Stimulated activated CD8-positive, alpha-beta memory T cell treated with anti-CD3 and anti-CD28 coated beads, Interleukin-4, amount 100 ng/mL, for 4 hours (primary cell): ENCODE results near the gene CASS4.

Experiments used
- DNase-seq, 2 donors: peaks; one replicate each; pipeline ENCODE4 v3.0.0-alpha.2; 2020; ENCODE audit warnings: low read depth in 2 of 2, low spot score in 1 of 2

Gene CASS4

GRCh38 chr20:56443654-56444540, 31.8 kb downstream of the CASS4 start:
- no peak for DNase-seq

- DNase-seq = no peak
Measured at GRCh38 chr20:56445130-56445529, 33.1 kb downstream of the CASS4 start.

DNA sequence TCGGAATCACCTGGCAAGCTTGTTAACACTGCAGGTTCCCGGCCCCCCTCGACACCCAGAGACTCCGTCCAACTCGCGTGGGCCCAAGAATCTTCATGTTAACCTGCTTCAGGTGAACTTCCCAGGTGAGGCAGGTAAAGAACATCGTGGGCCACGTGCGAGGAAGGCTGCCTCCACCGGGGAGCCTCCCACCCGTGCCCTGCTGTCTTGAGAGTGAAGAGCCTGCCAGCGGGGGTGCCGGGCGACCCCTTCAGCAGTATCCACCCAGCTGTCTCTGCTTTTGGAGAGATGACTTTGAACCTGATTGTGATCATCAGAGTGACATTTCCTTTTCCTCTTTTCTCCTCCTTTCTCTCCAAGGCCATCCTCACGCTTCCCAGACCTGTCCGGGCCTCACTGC, 33.5 kb downstream of the CASS4 start:
- no peak for DNase-seq

DNA sequence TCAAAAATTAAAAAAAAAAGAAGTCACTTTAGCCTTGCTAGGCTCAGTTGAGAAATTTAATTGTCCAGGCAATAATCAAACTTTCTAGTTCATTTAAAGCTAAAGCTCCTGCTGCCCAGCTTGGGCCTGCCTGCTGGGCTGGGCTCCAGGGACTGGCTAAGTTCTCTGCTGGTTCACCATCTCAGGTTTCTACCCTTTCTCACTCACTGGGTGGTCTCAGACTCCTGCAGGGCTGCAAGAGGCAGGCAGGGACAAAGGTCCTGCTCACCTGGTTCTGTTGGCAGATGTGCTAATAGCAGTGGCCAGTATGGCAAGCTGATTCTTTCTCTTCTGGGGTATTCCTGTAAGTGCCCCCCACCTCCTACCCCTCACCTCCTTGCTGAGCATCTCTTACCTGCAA, 35.2 kb downstream of the CASS4 start:
- no peak for DNase-seq

GRCh38 chr20:56449459-56449858, 37.4 kb downstream of the CASS4 start:
- DNase-seq = no peak

- no peak for DNase-seq
Measured at GRCh38 chr20:56451056-56451765, 39.2 kb downstream of the CASS4 start.

GRCh38 chr20:56453352-56453751, 41.3 kb downstream of the CASS4 start:
- DNase-seq = no peak

DNA sequence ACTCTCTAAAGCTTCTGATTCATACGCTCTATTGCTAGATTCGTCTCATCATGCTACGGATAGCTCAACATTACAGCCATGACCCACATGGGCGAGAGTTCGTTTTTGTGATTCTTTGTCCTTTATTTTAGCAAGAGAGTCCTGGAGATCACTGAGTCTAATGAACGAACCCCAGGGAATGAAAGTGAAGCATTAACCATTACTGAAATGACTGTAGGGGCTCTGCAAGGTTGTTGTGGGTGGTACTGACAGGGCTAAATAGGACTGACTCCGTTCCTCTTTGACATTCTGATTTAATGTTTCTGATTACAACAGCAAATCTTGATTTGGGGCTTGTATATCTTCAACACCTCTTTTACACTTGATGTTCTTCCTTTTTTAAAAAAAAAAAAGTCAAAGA, 42.7 kb downstream of the CASS4 start:
- DNase-seq = no peak

- no peak for DNase-seq
Measured at GRCh38 chr20:56458206-56458821, 46.3 kb downstream of the CASS4 start.

GRCh38 chr20:56460459-56460858, 48.4 kb downstream of the CASS4 start:
- DNase-seq = no peak

DNA sequence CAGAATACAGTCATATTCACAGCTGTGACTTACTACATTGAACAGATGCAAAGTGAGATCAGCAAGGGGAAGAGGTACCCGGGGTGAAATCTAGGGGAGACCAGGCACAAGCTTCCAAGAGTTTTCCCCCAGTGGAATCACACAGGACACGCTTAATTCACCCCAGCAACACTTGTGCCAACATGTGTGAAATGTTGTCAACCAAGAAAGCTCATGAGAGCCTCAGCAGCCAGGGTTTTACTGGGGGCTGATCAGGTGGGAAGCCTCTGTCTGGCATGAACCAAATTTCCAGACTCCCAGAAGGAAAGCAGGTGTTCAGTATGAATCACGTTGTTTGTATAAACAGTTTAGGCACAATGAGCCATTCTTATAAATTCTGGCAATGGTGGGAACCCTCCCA, 49.5 kb downstream of the CASS4 start:
- DNase-seq = no peak

GRCh38 chr20:56463428-56463827, 51.4 kb downstream of the CASS4 start:
- no peak for DNase-seq

GRCh38 chr20:56465997-56466396, 53.9 kb downstream of the CASS4 start:
- DNase-seq = no peak

- DNase-seq = no peak
Measured at GRCh38 chr20:56467968-56468315, 55.9 kb downstream of the CASS4 start.

GRCh38 chr20:56468316-56469076, 56.4 kb downstream of the CASS4 start, which contains the start of gene RTF2:
Gene RTF2 (plus strand): TSS chr20:56468627. CDS start chr20:56468698, 71 bp downstream.
- peak; percentile 94 for DNase-seq

DNA sequence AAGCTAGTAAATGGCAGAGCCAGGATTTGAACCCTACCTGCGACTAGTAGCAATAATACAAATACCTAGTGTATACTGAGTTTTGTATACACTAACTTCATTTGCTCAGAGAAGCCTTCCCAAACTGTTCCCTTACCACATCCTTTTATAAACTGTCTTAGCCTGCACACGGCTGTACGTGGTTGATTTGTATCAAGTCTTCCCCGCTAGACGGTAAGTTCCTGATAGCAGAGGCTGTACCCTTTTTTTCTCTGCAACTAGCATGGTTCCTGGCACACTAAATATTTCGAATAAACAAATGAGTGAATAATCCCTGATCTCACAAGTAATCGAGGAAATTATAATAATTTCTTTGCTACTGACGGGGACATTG, 57.0 kb downstream of the CASS4 start:
- DNase-seq = no peak

- DNase-seq = no peak
Measured at GRCh38 chr20:56483970-56484369, 71.9 kb downstream of the CASS4 start.

DNA sequence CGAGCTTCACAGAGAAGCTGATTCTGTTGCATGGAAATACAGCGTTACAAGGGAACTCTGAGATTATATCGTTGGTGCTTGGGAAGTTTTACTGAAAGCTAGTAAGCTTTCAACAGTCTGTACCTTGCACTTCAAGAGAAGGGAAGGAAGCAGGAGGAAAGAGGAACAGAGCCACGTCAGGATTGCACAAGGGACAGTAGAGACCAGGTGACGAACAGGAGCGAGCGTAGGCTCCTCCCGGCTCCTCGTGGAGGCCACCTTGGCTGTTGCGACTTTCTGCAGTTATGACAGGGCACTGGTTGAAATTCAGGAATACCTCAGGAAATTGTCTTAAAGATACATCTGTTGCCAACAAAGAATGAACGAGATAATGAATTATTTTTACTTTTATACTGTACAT, 75.2 kb downstream of the CASS4 start:
- DNase-seq = no peak

DNA sequence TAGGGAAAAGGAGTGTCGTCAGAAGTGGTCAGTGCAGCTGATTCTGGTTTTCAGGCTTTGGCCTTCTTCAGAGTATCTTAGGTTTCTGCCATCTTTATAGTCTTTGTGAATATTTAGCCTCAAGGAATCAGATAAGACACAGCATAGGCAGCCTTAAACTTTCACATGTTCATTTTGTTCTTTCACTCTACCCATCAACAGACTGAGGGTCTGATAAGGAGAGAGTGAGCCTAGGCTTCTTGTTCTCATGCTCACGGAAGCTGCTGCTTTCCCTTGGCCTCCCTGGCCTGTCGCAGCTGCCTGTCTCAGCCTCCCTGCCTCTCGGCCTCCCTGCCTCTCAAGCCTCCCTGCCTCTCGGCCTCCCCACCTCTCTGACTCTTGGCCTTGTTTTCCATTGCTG, 76.5 kb downstream of the CASS4 start:
- no peak for DNase-seq

- no peak for DNase-seq
Measured at GRCh38 chr20:56501116-56501515, 89.1 kb downstream of the CASS4 start.

GRCh38 chr20:56503916-56504315, 91.9 kb downstream of the CASS4 start:
- no peak for DNase-seq
